Measurements from ENCODE around the gene FOXB2.
"Not testable (repeated sequence)": the region's sequence is repeated elsewhere in the genome, so short reads cannot be mapped to it uniquely, and the experiment has no call there.

The FOXB2 gene

DNA sequence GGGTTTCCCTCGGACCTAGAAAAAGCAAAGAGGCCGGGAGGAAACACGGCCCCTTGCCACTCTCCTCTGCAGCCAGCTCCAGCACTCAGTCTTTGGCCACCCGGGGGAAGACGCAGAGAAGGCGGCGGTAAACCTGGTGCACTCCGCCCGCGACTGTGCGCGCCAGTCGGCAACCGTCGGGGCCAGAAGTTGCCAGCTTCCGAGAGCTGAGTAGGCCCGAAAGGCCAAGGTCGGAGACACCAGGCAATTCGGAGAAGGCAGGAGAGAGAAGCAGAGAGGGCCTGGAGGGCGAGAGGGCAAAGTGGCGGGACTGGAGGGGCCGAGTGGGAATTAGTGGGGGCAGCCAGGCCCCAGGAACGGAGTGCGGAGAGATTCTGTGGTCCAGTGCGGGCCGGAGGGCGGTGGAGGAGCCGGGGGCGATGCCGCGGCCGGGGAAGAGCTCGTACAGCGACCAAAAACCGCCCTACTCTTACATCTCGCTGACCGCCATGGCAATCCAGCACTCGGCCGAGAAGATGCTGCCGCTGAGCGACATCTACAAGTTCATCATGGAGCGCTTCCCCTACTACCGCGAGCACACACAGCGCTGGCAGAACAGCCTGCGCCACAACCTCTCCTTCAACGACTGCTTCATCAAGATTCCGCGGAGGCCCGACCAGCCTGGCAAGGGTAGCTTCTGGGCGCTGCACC is at the start of gene FOXB2:
FOXB2 (plus strand) TSS at position 420 of the 690 bp plus-strand sequence; CDS start at position 420, 0 bp downstream.
- DNase-seq (ENCODE audit: low read depth, low spot score), result no peak

DNA sequence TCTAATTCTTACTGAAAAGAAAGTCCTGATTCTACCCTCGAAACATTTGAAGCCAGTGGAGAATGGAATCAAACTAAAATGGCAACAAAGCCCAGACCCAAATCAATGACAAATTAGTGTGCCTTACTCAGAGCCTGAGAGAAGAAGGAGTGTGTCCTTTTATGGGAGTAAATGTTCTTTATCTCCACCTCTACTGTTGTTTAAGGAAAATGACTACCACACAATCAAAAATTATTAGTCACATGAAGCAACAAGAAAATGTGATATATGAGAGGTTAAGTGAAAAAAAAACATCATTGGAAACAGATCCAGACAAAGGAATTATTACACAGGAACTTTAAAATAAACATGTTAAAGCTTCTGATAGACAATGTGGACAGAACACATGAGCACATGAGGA is 49.7 kb upstream of the FOXB2 start:
- DNase-seq (ENCODE audit: low read depth, low spot score), result no peak

DNA sequence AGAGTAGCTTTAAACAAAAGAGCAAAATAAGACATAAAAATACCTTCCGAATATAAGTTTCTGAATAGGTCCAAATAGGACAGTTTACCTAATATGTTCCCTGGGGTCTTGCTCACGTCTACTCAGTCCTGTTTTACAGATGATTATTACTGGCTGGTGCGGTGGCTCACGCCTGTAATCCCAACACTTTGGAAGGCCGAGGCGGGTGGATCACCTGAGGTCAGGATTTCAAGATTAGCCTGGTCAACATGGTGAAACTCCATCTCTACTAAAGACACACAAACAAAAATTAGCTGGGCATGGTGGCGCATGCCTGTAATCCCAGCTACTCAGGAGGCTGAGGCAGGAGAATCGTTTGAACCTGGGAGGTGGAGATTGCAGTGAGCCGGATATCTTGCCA is 40.6 kb upstream of the FOXB2 start:
- DNase-seq (ENCODE audit: low read depth, low spot score), result not testable (repeated sequence)

DNA sequence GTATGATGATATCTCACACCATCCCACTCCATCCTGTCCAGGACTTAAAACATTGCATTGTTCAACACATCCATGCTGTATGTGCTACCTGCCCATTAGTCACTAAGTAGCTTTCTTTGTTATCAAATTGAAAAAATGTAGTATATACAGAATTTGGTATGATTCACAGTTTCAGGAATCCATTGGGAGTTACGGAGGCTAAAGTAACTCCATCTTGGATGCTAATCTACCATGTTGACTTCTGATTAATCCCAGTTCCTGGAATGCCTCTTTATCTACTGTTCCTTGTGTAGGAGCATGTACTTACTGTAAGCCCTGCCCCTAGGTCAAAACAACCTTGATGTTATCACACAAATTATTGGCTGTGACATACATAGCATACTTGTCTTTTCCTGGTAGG is 38.9 kb upstream of the FOXB2 start:
- no peak for DNase-seq (ENCODE audit: low read depth, low spot score)

DNA sequence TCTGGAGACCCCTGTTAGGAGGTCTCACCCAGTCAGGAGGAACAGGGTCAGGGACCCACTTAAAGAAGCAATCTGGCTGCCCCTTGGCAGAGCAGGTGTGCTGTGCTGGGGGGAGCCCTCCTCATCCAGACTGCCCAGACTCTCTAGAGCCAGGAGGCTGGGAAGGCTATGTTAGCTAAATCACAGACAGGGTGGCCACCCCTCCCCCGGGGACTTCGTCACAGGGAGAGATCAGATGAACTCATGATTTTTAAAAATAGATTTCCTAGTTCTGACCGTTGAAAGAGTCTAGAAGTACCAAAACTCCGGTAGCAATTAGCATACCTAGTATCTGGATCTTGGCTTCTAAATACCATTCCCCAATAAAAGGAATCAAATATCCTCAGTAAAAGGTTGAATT is 35.0 kb upstream of the FOXB2 start:
- DNase-seq (ENCODE audit: low read depth, low spot score), result no peak

DNA sequence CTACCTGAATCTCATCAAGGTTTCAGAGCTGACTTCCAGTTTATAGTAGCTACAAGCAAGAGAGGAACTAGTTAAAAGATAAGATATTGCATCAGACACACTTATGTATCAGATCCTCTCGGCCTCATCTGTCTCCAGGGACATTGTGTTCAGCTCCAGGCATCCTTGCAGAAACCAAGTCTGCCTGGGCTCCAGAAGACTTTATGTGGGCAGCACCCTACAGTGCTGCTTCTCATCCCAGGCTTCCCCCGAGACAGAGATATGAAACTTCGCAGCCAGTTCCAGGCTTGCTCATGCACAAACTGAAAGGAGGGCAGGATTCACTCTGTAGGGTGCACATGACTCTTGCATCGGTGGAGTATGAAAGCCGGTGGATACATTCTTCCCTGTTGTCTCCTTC is 33.9 kb upstream of the FOXB2 start:
- no peak for DNase-seq (ENCODE audit: low read depth, low spot score)

DNA sequence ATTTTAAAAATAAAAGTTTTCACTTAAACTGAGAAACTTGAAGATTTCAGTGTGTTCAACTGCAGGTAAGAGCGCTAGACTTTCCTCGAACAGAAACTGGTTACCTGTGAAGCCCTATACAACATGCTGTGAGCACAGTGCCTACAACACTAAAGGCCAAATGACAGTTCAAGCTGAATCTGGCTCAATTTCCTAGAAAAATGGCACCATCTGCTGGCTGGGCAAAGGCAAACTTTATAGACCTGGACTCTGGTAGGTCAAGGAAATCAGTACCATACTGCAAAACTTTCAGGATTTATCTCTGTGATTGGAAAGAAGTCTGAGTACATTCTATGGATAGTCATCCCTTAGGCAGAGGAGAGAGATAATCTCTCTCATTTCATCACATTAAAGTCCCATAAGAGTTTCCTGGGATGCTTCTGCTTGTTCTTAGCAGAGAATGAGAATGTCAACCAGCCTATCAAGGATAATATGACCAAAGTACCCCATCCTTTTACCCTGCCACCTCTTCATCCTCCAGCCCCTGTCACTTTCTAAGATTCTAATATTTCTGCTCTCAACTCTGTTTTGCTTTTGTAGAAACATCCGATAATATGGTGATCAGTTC is 31.8 kb upstream of the FOXB2 start:
- DNase-seq (ENCODE audit: low read depth, low spot score), result no peak

DNA sequence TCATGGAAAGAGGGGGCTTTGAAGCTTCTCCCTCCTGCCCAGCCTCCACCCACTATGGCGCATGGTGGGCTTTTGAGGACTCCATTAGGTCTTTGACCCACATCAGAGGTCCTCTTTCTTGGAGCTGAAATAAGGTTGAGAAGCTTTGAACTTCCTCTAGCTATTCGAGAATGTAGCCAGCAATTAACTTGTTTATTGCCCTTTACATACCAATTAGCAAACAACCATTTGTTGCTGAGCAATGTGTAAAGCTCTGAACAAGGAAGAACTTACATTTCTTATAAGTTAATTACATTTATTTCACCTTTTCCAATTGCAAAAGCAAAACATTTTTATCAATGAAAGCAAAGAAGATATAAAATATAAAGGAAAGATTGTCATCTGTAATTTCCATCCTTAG is 30.5 kb upstream of the FOXB2 start:
- no peak for DNase-seq (ENCODE audit: low read depth, low spot score)

DNA sequence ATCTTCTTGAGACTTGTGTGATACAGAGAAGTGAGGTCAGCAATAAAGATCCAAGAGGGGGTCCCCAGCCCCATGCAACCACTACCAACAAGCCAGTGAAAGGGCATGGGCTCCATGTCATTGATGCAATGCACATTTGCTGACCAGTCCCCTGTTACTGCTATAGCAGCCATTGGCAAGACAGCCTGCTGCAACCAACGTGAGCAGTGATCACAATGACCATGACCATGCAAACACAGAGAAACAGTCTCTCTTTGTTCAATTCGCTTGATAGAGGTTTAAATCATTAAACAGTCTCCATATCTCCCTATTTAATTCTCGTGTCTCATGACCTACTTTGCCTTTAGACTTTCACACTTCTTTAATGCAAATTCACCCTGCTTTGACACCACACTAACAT is 30.0 kb upstream of the FOXB2 start:
- no peak for DNase-seq (ENCODE audit: low read depth, low spot score)

DNA sequence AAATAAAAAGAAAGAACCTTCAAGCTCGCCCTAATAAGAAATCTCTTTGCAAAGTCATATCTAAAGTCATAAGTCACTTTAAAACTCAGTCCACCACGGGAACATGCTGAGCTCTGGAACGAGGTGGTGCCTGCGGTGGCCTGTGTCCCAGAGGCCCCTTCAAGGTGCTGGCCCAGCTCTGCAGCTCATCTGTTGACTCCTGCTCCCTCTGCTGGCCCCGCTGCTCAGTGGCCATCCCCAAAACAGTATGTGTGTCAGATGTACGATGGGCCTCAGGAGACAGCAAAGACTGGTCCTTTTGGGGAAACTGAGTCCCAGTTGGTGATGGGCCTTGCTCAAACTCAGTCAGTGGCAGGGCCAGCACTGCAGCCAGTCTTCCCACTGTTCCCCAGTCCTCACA is 22.8 kb upstream of the FOXB2 start:
- DNase-seq (ENCODE audit: low read depth, low spot score), result no peak

DNA sequence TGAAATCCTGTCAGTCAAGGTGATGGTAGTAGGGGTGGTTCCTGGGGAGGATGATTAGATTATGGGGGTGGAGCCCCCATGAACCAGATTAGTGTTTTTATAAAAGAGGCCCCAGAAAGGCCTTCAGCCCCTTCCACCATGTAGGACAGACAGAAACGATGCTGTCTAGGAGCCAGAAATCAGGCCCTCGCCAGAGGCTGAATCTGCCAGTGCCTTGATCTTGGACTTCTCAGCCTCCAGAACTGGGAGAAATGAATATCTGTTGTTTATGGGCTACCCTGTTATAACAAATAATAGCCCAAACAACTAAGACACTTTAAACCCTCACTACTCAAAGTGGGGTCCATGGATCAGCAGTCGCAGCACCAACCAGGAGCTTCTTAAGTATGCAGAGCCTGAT is 20.2 kb upstream of the FOXB2 start:
- no peak for DNase-seq (ENCODE audit: low read depth, low spot score)

DNA sequence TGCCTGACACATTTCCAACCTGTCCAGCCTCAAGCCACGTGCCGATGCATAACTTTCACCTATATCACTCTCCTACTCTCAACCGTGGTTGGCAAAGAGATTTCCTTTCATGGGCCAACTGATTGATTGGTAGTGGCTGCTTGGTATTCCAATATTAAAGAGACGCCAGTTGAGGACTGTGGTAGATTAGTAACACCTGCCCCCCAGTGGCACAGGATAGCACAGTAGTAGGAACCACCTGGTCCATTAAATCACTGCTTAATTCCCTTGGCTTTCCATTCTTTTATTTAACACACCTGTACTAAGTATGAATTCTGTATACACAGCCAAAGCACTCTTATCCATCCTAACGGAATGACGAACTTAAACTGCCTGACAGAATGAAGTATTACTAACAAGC is 19.1 kb upstream of the FOXB2 start:
- no peak for DNase-seq (ENCODE audit: low read depth, low spot score)

DNA sequence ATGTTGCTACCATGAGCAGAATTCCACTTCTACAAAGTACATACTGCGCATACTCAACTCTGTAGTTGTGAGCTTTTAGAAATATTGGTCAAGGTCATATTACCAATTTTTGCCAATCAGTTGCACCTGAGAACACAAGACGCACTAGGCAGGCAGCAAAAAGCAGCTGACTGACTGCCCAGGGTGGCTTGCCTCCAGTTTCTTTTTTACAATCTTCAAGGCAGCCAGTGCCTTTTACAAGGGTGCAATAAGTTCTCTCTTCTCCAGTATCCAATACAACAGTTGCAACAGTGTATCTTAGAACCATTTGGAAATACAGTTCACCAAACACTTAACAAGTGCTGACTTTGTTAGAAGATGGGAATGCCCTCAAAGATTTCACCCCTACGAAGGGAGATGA is 16.1 kb upstream of the FOXB2 start:
- no peak for DNase-seq (ENCODE audit: low read depth, low spot score)

DNA sequence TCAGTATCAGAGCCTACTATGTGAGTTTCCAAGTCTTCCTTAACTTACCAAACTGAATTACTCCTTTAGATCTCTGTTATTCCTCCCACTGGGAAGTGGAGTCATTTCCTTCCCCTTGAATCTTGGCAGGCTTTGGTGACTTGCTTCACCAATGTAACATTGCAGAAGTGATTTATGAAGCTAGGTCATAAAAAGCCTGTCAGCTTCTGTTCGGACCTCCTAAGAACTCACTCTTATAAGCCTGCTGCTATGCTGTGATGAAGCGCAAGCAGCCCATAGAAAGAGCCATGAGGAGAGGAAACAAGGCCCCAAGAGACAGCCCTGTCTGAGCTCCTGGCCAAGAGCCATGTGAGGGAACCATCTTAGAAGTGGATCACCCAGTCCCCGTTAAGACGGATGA is 14.2 kb upstream of the FOXB2 start:
- DNase-seq (ENCODE audit: low read depth, low spot score), result no peak

DNA sequence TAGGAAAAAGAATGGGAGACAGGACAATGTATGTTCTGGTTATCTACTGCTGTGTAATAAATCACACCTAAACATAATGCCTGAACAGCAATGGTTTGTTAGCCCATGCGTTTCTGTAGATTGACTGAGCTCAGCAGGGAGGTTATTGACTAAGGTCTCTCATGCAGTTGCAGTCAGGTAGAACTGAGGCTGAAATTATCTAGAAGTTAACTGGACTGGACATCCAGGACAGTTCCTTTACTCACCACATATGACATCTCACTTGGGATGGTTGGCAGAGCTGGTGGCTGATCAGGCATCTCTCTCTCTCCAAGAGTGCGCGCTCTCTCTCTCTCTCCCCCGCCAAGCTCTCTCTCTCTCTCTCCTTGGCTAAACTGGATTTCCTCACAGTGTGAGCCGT is 8.9 kb upstream of the FOXB2 start:
- DNase-seq (ENCODE audit: low read depth, low spot score), result no peak

DNA sequence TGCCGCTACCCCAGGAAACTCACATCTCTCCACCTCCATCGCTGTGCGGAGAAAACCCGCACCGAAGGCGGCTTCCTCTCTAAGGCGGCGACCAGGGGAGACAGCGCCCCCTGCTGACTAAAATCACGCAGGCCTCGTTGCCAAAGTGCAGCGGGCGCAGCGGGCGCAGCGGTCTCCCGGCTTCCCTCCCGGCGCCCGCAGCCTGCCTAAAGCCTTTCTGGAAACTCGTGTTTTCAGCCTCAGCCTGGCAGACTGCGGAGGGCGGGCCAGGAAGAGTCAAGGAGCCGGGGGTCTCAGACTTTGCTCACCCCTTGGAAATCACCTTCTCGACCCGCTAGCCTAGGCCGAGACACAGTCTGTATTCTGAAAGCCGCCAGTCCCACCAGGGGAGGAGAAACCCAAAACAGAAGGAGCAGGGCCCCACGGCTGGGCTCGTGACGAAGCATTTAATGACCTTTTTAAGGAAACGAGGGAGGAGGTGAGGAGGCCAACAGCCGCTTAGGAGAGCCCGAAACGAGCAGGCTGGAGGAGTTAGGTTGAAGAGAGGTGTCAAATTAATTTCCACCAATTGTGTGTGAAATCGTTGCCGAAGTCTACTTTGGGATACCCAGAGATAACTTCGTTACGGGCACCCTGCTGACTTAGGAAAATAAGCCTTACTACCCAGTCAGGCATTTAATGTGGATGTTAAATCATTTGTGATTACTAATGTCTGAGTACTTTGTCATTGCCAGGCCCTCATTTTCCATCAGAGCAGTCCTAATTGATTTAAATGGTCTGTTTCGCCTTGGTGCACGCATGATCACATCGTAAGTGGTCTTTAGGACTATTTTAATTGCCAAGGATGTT is 7.3 kb upstream of the FOXB2 start:
- no peak for DNase-seq (ENCODE audit: low read depth, low spot score)

DNA sequence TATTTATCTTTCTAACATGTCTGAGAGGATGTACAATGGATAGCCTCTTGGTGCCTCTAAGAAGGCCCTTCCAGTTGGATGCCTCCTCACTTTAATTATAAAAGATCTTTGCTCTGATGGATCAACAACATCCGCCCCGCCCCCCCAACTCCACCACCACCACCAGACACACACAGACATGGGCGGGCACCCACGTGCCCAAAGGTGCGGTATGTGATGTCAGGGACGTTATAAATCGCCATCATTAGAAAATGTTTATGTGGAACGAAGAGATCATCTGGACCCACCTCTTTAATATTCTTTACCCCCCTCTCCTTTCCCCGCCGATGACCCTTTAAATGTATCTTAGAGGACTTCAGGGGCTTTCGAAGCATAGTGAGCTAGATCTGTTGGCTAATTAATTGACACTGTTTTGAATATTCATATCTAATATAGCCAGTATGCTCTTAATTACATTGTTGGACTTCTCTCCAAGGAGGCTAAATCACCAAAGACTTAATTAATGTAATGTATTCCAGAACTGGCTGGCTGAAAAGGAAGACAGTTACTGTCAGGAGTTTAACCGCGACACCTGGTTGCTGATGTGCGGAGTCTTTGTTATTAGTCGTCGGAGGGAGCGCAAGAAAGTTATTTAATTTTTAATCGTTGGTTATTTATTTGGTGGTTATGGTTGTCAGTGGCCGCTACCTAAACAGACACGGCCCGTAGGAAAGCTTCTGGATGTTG is 6.1 kb upstream of the FOXB2 start:
- DNase-seq (ENCODE audit: low read depth, low spot score), result no peak

DNA sequence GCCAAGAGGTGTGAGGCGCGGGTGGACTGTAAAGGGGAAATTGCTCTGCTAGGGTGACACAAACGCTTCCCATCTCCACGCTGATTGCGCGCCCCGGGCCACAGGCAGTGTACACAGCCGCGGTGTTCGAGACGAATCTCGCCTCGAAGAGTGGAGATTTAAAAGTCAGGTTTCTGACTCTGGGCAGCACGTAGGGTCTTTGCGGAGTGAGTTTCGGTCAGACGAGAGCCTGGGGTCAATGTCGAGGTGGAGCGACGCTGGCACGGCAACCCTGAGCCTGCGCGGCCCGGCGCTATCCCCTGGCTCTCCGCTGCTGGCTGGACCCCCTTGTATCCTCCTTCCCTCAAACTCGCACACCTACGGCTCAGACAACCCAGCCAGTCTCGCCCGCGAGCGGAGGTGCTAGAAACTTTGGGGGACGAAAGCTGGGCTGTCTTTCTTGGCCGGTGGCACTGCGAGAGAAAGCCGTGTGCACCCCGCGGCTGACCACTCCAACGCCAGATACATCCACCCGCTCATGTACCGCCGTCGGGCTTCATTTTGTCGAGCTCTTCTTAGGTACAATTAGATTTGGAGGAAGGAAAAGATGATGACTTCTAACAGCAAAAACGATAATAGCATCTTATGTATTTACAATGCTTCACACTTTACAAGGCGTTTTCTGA is 5.4 kb upstream of the FOXB2 start:
- DNase-seq (ENCODE audit: low read depth, low spot score), result no peak

DNA sequence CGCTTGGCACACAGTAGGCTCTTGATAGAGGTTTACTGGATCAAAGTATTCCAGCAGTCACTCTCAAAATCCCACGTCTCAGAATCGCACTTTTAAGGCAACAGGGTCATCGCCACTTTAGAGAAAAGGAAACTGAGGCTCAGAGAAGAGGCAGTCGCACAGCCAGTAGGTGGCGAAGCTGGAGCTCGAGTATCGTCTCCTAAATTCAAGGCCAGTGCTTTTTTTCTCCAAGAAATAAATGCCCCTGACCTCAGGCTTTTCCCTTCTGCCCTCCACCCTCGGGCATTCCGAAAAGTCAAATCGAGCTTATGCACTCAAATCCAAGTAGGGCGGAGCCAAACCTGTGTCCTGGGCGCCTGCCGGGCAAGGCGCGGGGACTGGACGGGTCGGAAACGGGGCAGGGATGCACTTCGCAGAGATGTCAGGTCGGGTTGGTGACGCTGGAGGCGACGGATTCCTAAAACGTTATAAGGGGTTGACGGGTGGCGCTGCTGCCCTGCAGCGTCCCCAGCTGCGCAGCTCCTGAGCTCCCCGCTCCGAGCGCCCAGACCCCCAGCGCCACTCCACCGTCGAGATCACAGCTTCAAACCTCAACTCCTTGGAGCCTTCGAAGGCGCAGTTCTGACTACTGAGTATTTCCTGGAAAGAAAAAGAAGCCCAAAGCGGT is 4.7 kb upstream of the FOXB2 start:
- DNase-seq (ENCODE audit: low read depth, low spot score), result no peak

DNA sequence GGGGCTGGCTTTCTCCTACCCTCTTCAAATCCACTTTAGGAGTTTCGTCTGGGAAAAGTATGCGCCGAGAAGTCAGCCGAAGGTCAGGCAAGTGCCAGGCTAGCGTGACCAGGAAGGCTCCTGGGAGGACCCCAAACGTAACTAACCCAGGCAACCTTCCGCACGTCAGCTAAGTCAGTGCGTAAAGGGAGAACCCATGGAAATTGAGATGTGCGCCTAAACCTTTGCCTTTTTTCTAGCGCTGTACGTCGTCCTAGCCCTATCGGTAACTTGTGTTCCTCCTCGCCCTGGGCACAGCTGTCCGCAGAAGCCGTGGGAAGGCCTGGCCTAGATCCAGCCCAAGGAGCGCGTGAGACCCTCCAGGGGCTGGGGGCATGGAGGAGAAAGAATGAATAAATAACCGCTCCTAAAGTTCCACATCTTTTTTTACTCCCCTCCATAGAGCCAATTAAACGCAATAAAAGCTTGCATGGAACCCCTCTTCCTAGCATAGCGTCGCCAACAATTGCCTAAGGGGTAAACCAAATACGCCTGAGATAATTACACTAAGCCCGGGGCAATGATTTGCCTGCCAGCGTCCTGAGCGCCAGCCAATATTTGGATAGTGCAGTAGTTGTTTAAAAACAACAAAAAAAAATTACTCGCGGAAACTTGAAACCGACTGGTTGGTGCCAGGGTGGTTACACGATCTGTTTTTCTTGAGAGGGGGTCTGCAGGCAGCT is 4.0 kb upstream of the FOXB2 start:
- DNase-seq (ENCODE audit: low read depth, low spot score), result no peak
